ENCODE measurements around the gene CLIC6. TPM values are rescaled to one million over a fixed set of nuclear protein-coding genes. Genes with fewer than 3 reads are reported as not detected.
A peak's percentile ranks its signal among the peaks of the same experiment; 100 is the strongest.

The CLIC6 gene
- total RNA-seq, 4 donors from 2014 or later: 2.5 to 10.0 (median 3.7) TPM

- TF ChIP-seq POLR2AphosphoS5 (IDR thresholded peaks at IDR 0.05): no peak
- TF ChIP-seq POLR2A (IDR thresholded peaks at IDR 0.05): no peak
- TF ChIP-seq CTCF (IDR thresholded peaks at IDR 0.05): no peak
- no peak for TF ChIP-seq EP300 (IDR thresholded peaks at IDR 0.05)
- WGBS: 86% methylated on average over 16 of the region's 16 CpGs
Measured at GRCh38 chr21:34688145-34688544, 19.4 kb downstream of the CLIC6 start.

GRCh38 chr21:34688715-34689114 lies 19.9 kb downstream of the CLIC6 start:
- Histone ChIP-seq H3K36me3 (no peaks in the 10 kb centered on the region), H3K9me3 (no peaks in the 10 kb centered on the region), H3K27ac (no peak overlapping the region), H3K4me1 (peaks cover 5% of the 10 kb centered on the region), H3K27me3 (no peaks in the 10 kb centered on the region), H3K4me3 (no peak overlapping the region)
- WGBS: 89% methylated on average over 5 of the region's 5 CpGs
- DNase-seq (ENCODE audit: low spot score in 2 of 2): no peak
- TF ChIP-seq EP300 (IDR thresholded peaks at IDR 0.05) (no peak), POLR2A (IDR thresholded peaks at IDR 0.05) (no peak), POLR2AphosphoS5 (IDR thresholded peaks at IDR 0.05) (no peak), CTCF (IDR thresholded peaks at IDR 0.05) (no peak)

More at GRCh38 chr21:34688145-34688544, 19.4 kb downstream of the CLIC6 start:
- Histone ChIP-seq H3K27ac (no peak overlapping the region), H3K27me3 (no peaks in the 10 kb centered on the region), H3K4me3 (no peak overlapping the region), H3K9me3 (no peaks in the 10 kb centered on the region), H3K4me1 (peaks cover 5% of the 10 kb centered on the region), H3K36me3 (no peaks in the 10 kb centered on the region)
- no peak for DNase-seq (ENCODE audit: low spot score in 2 of 2)

DNA sequence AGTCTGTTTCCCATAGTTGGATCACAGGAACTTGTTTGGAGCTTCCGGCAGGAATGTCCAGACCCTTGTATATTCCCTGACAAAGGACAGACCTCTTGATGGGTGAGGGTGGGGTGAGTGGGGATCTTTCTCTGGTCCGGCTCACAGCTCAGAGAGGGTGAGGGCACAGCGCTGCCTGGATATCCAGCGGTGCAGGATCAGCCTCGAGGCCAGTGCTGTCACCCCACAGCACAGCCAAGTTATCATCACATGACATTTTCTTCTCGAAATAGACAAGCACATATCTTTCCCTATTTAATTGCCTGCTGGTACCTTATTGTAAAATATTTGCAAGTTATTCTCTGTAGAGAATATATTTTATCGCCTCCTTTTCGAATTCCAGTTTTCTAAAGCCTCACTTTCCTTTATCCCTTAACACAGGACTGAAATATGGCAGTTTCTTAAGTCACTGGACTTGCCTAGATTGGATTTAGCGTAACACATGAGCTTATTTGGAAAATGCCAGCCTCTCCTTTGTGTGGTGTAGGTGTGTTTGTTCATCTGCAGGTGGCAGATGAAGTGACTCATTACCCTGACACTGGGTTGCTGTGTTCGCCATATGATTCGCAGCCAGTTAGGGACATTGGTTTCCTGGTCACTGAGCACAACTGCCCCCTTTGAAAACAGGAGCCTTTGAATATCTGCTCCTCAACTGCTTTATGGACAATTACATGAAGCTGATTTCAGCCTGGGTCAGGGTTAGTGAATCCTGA lies 21.4 kb downstream of the CLIC6 start:
- 76% methylated on average over 11 of the region's 11 CpGs for WGBS
- Histone ChIP-seq H3K4me1 (peaks cover 5% of the 10 kb centered on the region), H3K36me3 (no peaks in the 10 kb centered on the region), H3K4me3 (no peak overlapping the region), H3K9me3 (no peaks in the 10 kb centered on the region), H3K27ac (peak overlapping the region; percentile 0), H3K27me3 (no peaks in the 10 kb centered on the region)
- DNase-seq (ENCODE audit: low spot score in 2 of 2): no peak
- TF ChIP-seq POLR2A (IDR thresholded peaks at IDR 0.05): no peak
- no peak for TF ChIP-seq POLR2AphosphoS5 (IDR thresholded peaks at IDR 0.05)
- TF ChIP-seq EP300 (IDR thresholded peaks at IDR 0.05): no peak
- no peak for TF ChIP-seq CTCF (IDR thresholded peaks at IDR 0.05)

- peaks cover 5% of the 10 kb centered on the region for H3K4me1 ChIP-seq
- no peak for TF ChIP-seq POLR2A (IDR thresholded peaks at IDR 0.05)
- no peak for TF ChIP-seq EP300 (IDR thresholded peaks at IDR 0.05)
- TF ChIP-seq POLR2AphosphoS5 (IDR thresholded peaks at IDR 0.05): no peak
- H3K9me3 ChIP-seq: no peaks in the 10 kb centered on the region
- DNase-seq (ENCODE audit: low spot score in 2 of 2): no peak
- H3K36me3 ChIP-seq: no peaks in the 10 kb centered on the region
- no peaks in the 10 kb centered on the region for H3K27me3 ChIP-seq
- WGBS: 65% methylated on average over 2 of the region's 2 CpGs
- H3K4me3 ChIP-seq: no peak overlapping the region
- H3K27ac ChIP-seq: peak overlapping the region; percentile 0
Measured at GRCh38 chr21:34690793-34691175, 22.0 kb downstream of the CLIC6 start.

DNA sequence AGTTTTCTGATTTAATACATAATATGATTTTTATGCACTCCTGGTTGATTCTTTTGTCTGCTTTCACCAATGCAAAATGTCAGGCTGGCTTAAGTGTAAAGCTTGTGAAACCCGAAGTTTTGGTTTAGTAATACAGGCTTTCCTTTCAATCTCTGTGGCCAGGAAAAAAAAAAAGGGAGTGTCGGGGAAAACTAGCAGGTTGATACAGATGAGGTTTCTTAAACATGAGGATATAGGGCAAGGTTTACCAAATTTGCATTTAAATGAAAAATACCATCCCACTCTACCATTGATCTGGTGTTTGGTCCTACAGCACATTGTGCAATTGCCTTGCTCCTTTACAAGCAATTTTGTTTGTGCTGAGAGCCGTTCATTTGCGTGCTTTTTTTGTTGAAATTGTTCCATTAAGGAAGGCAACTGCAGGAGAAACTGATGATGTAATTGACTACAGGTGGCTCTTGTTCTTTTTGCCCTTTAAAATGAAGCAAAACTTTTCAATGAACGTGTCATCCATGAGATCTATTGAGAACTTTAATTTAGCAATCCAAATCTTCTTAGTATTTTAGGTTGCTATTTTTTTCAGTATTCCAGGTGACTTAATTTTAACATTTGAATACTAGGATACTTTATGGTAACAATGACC lies 22.7 kb downstream of the CLIC6 start:
- Histone ChIP-seq H3K9me3 (no peaks in the 10 kb centered on the region), H3K27ac (peak overlapping the region; percentile 0), H3K4me3 (no peak overlapping the region), H3K27me3 (no peaks in the 10 kb centered on the region), H3K36me3 (no peaks in the 10 kb centered on the region), H3K4me1 (peaks cover 5% of the 10 kb centered on the region)
- no peak for TF ChIP-seq POLR2AphosphoS5 (IDR thresholded peaks at IDR 0.05)
- TF ChIP-seq CTCF (IDR thresholded peaks at IDR 0.05): no peak
- TF ChIP-seq EP300 (IDR thresholded peaks at IDR 0.05): no peak
- TF ChIP-seq POLR2A (IDR thresholded peaks at IDR 0.05): no peak
- 57% methylated on average over 5 of the region's 5 CpGs for WGBS
- no peak for DNase-seq (ENCODE audit: low spot score in 2 of 2)

All from suprapubic skin (tissue), 4 donors.